GM12878 (cell line): ENCODE data around the gene OR2T27. TPM values are rescaled to one million over a fixed set of nuclear protein-coding genes. Genes with fewer than 3 reads are reported as not detected.
"Not testable (repeated sequence)": the region's sequence is repeated elsewhere in the genome, so short reads cannot be mapped to it uniquely, and the experiment has no call there.

Source experiments
- ATAC-seq: fragments of 200-7000 bp; cut with Tn5 transposase; 3 replicates; pipeline ENCODE4 v1.9.1; 2020; ENCODE audit warnings: mild to moderate bottlenecking, moderate library complexity
- BruUV-seq: library from RNA; stranded (reverse); fragments of 400-500 nt; replicated peaks from 2 replicates; lab custom pipeline; 2021; lab: Mats Ljungman, UMichigan
- CTCF ChIA-PET: fragments of 300-600 bp; sonication (Branson Sonifier 250); formaldehyde crosslinking; extraction: SDS; loops from one replicate; lab custom pipeline; 2021; ENCODE audit warnings: inconsistent platforms; lab: Yijun Ruan, JAX
- POLR2A ChIA-PET: fragments of 350-600 bp; formaldehyde crosslinking; extraction: SDS; loops from one replicate; lab custom pipeline; 2021; ENCODE audit warnings: inconsistent platforms; lab: Charles Lee
- RAD21 ChIA-PET: fragments of 300-600 bp; sonication (Branson Sonifier 250); formaldehyde crosslinking; loops from one replicate; lab custom pipeline; 2023; ENCODE audit warnings: antibody characterized with exemption; ENCODE audit not compliant: unreplicated experiment; lab: Charles Lee
- SMC1A ChIA-PET: fragments of 300-600 bp; sonication (Branson Sonifier 250); formaldehyde crosslinking; loops from one replicate; lab custom pipeline; 2023; ENCODE audit not compliant: unreplicated experiment, uncharacterized antibody; lab: Charles Lee
- DNase-seq: peaks from one replicate; pipeline ENCODE4 v3.0.0-alpha.2; 2011; ENCODE audit warnings: low read depth, low spot score
- FAIRE-seq: peaks from 3 replicates; lab custom pipeline; 2011; peaks lifted over from hg19 to GRCh38; lab: Jason Lieb, UNC
- H2AFZ ChIP-seq: 2 replicates; pipeline ENCODE4 v1.6.0; 2011; ENCODE audit warnings: low read depth, low read length, control low read depth; ENCODE audit not compliant: control insufficient read depth
- H3K27ac ChIP-seq: 2 replicates; pipeline ENCODE4 v1.5.1; 2011; ENCODE audit warnings: control low read depth; ENCODE audit not compliant: control insufficient read depth, insufficient read depth
- H3K27me3 ChIP-seq, 2 experiments: replicated peaks in 1 of 2; 2 replicates each; pipeline versions ENCODE4 v1.6.0 to v1.6.1; 2011; ENCODE audit warnings: low read length in 1 of 2; ENCODE audit not compliant: control insufficient read depth in 2 of 2, insufficient read depth in 2 of 2
- H3K36me3 ChIP-seq, 2 experiments: 2 replicates each; pipeline ENCODE4 v1.5.1; 2011; ENCODE audit warnings: low read length in 1 of 2; ENCODE audit not compliant: control insufficient read depth in 2 of 2, insufficient read depth in 2 of 2
- H3K4me1 ChIP-seq: 2 replicates; pipeline ENCODE4 v1.6.1; 2011; ENCODE audit warnings: mild to moderate bottlenecking, low read length, moderate library complexity, mixed read lengths; ENCODE audit not compliant: control insufficient read depth, insufficient read depth
- H3K4me2 ChIP-seq: 2 replicates; pipeline ENCODE4 v1.6.0; 2011; ENCODE audit warnings: control low read depth; ENCODE audit not compliant: control insufficient read depth, insufficient read depth
- H3K4me3 ChIP-seq: fragments of 200-600 bp; sonication (generic); 2 replicates; pipeline ENCODE4 v1.5.1; 2016
- H3K79me2 ChIP-seq: 2 replicates; pipeline ENCODE4 v1.6.0; 2011; ENCODE audit warnings: low read length; ENCODE audit not compliant: control insufficient read depth, insufficient read depth
- H3K9ac ChIP-seq: 2 replicates; pipeline ENCODE4 v1.8.0; 2011; ENCODE audit warnings: low read length, control low read depth, mixed read lengths; ENCODE audit not compliant: control insufficient read depth, insufficient read depth
- H3K9me3 ChIP-seq: replicated peaks from 3 replicates; pipeline ENCODE4 v1.5.1; 2011; ENCODE audit warnings: mild to moderate bottlenecking, low read length; ENCODE audit not compliant: control insufficient read depth, insufficient read depth
- H4K20me1 ChIP-seq: 2 replicates; pipeline ENCODE4 v1.6.0; 2011; ENCODE audit not compliant: control insufficient read depth, insufficient read depth
- WGBS: methylation state at CpG from one replicate; pipeline ENCODE4 v1.1.6; 2016; ENCODE audit warnings: low lambda C conversion rate; ENCODE audit not compliant: insufficient replicate concordance, insufficient coverage; ENCODE audit errors: missing lambda C conversion rate; 5-methylcytosine and 5-hydroxymethylcytosine counted together
- in situ Hi-C: fragments of 300-500 bp; cut with MboI; formaldehyde crosslinking; loops from 9 replicates; pipeline ENCODE4 v1.14.3; 2018; ENCODE audit warnings: mixed read lengths
- intact Hi-C: fragments of 100-400 bp; cut with micrococcal nuclease; formaldehyde crosslinking; loops from one replicate; pipeline ENCODE4 v1.14.2; 2022; ENCODE audit not compliant: unreplicated experiment
- polyA plus RNA-seq, 11 experiments: library from polyadenylated mRNA; depleted of rRNA in 4 of 11; unstranded in 6 of 11; stranded (reverse) in 5 of 11; fragments of >200 nt; fragmentation: Nextera tagmentation in 4 of 11; fragmentation: Illumina TruSeq in 1 of 11; extraction: Ambion mirVana in 4 of 11; extraction: Trizol in 1 of 11; gene quantifications; 1 replicate in 1 of 11; 2 replicates in 10 of 11; pipeline versions ENCODE4 v1.2.1 to v1.2.3, GENCODE V29; 2011 to 2016; ENCODE audit warnings: inconsistent platforms in 2 of 11, missing spikeins in 2 of 11, low read depth in 1 of 11
- total RNA-seq, 4 experiments: library from RNA; depleted of rRNA in 3 of 4; stranded (reverse); fragments of >200 nt in 3 of 4; fragmentation: Illumina TruSeq in 1 of 4; extraction: Trizol in 1 of 4; gene quantifications; 2 replicates each; pipeline versions ENCODE4 v1.2.1 to v1.2.3, GENCODE V29; 2013 to 2021

OR2T27 gene
- total and polyA plus RNA-seq, 10 of the 15 experiments (the other 5 are each of a cell fraction or from before 2014, with no cell fraction given): 0.13 to 0.33 (median 0.22) TPM; not detected in 3

- H3K9me3 ChIP-seq, DNase-seq, SMC1A ChIA-PET, H3K79me2 ChIP-seq, RAD21 ChIA-PET, BruUV-seq, CTCF ChIA-PET, H3K4me1 ChIP-seq, H3K4me3 ChIP-seq, H3K9ac ChIP-seq, H4K20me1 ChIP-seq, intact Hi-C loops, POLR2A ChIA-PET, H2AFZ ChIP-seq, H3K27ac ChIP-seq, H3K4me2 ChIP-seq, in situ Hi-C loops, H3K27me3 ChIP-seq, H3K36me3 ChIP-seq: not testable (repeated sequence)
- ATAC-seq (peak; percentile 53), FAIRE-seq (peak; percentile 86)
- WGBS: no CpG with 5 or more reads among the region's 5 CpGs
These were observed 15.7 kb downstream of the OR2T27 start for GRCh38 chr1:248639652-248640051.

GRCh38 chr1:248636612-248637011 is 18.7 kb downstream of the OR2T27 start:
- H3K9me3 ChIP-seq, H3K27ac ChIP-seq, BruUV-seq, H3K36me3 ChIP-seq, RAD21 ChIA-PET, CTCF ChIA-PET, H4K20me1 ChIP-seq, FAIRE-seq, H3K4me3 ChIP-seq, DNase-seq, POLR2A ChIA-PET, intact Hi-C loops, H3K79me2 ChIP-seq, H3K9ac ChIP-seq, H2AFZ ChIP-seq, H3K4me1 ChIP-seq, H3K4me2 ChIP-seq, SMC1A ChIA-PET, H3K27me3 ChIP-seq, ATAC-seq, in situ Hi-C loops: not testable (repeated sequence)
- WGBS: no CpG with 5 or more reads among the region's 5 CpGs

DNA sequence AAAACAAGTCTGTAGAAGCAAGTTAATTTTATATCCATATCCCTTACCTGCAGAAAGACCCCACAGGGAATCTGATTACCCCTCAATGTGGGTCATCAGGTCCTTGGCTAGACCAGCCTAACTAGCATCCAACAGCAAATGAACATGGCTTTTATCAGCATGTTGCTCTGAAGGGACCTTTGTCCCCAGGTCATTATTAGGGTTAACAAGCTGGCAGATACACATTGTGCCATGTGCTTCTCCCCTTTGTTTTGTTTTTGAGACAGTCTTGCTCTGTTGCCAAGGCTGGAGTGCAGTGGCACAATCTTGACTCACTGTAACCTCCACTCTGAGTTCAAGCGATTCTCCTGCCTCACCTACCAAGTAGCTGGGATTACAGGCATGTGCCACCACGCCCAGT is 20.3 kb downstream of the OR2T27 start, which contains the start of gene OR2T11:
TSS of gene OR2T11 (minus strand) at position 101 of the 400 bp plus-strand sequence. CDS start 7,963 bp downstream, outside the sequence.
- DNase-seq, RAD21 ChIA-PET, POLR2A ChIA-PET, H3K27ac ChIP-seq, H3K79me2 ChIP-seq, H3K9ac ChIP-seq, H4K20me1 ChIP-seq, H3K4me3 ChIP-seq, FAIRE-seq, in situ Hi-C loops, ATAC-seq, H2AFZ ChIP-seq, intact Hi-C loops, SMC1A ChIA-PET, H3K4me2 ChIP-seq, H3K4me1 ChIP-seq, CTCF ChIA-PET, H3K36me3 ChIP-seq, H3K9me3 ChIP-seq, H3K27me3 ChIP-seq, BruUV-seq: not testable (repeated sequence)
- no CpG with 5 or more reads among the region's 2 CpGs for WGBS
